PC-9 (cell line): Measurements from ENCODE around the gene SNX11. TPM values are rescaled to one million over a fixed set of nuclear protein-coding genes. Genes with fewer than 3 reads are reported as not detected.

ENCODE experiments used
- BruUV-seq: library from RNA; stranded (reverse); fragments of 400-500 nt; replicated peaks from 2 replicates; lab custom pipeline; 2021; lab: Mats Ljungman, UMichigan
- CTCF ChIA-PET: fragments of 300-600 bp; sonication (Branson Sonifier 250); formaldehyde crosslinking; loops from one replicate; lab custom pipeline; 2022; ENCODE audit warnings: antibody characterized with exemption; lab: Charles Lee
- POLR2A ChIA-PET: fragments of 300-600 bp; sonication (Branson Sonifier 250); formaldehyde crosslinking; loops from one replicate; lab custom pipeline; 2022; ENCODE audit warnings: antibody characterized with exemption; ENCODE audit not compliant: unreplicated experiment; lab: Charles Lee
- DNase-seq, 2 experiments: peaks; one replicate each; pipeline versions ENCODE4 v3.0.0 to v3.0.0-alpha.2; 2015 to 2022; ENCODE audit warnings: mixed read lengths in 1 of 2
- H2AFZ ChIP-seq: fragments of 200-600 bp; sonication (generic); 2 replicates; pipeline ENCODE4 v1.8.1; 2017; ENCODE audit warnings: antibody characterized with exemption
- H3F3A ChIP-seq: fragments of 200-600 bp; sonication (generic); 2 replicates; pipeline ENCODE4 v1.8.1; 2017; ENCODE audit warnings: antibody characterized with exemption, mild to moderate bottlenecking, low read depth; ENCODE audit not compliant: insufficient read depth
- H3K27ac ChIP-seq: fragments of 200-600 bp; sonication (generic); 2 replicates; pipeline ENCODE4 v1.6.1; 2016; ENCODE audit warnings: mixed run types
- H3K27me3 ChIP-seq: fragments of 200-600 bp; sonication (generic); 2 replicates; pipeline ENCODE4 v1.6.1; 2016; ENCODE audit warnings: low read depth, mixed run types; ENCODE audit not compliant: insufficient read depth
- H3K36me3 ChIP-seq: fragments of 200-600 bp; sonication (generic); 2 replicates; pipeline ENCODE4 v1.6.1; 2016; ENCODE audit warnings: low read depth, mixed run types
- H3K4me1 ChIP-seq: fragments of 200-600 bp; sonication (generic); replicated peaks from 2 replicates; pipeline ENCODE4 v1.6.1; 2016; ENCODE audit warnings: mixed run types; ENCODE audit not compliant: insufficient read depth
- H3K4me2 ChIP-seq: fragments of 200-600 bp; sonication (generic); 2 replicates; pipeline ENCODE4 v1.6.1; 2017; ENCODE audit warnings: mixed run types
- H3K4me3 ChIP-seq: fragments of 200-600 bp; sonication (generic); 2 replicates; pipeline ENCODE4 v1.6.1; 2016; ENCODE audit warnings: mixed run types
- H3K79me2 ChIP-seq: fragments of 200-600 bp; sonication (generic); 2 replicates; pipeline ENCODE4 v1.6.1; 2017; ENCODE audit warnings: low read depth, mixed run types
- H3K9me2 ChIP-seq: fragments of 200-600 bp; sonication (generic); 2 replicates; pipeline ENCODE4 v1.8.1; 2017; ENCODE audit warnings: mild to moderate bottlenecking; ENCODE audit not compliant: insufficient read depth
- H3K9me3 ChIP-seq: fragments of 200-600 bp; sonication (generic); 2 replicates; pipeline ENCODE4 v1.8.1; 2016; ENCODE audit warnings: low read depth; ENCODE audit not compliant: insufficient read depth
- H4K20me1 ChIP-seq: fragments of 200-600 bp; sonication (generic); 2 replicates; pipeline ENCODE4 v1.8.1; 2017; ENCODE audit not compliant: insufficient read depth
- EZH2 ChIP-seq: fragments of 200-600 bp; sonication (generic); IDR thresholded peaks from 2 replicates; pipeline ENCODE4 v1.8.0; 2017; ENCODE audit warnings: antibody characterized with exemption, low read depth
- intact Hi-C: fragments of 100-400 bp; cut with micrococcal nuclease; formaldehyde crosslinking; loops from one replicate; pipeline ENCODE4 v1.10.0; 2022; ENCODE audit not compliant: unreplicated experiment
- total RNA-seq: library from RNA; stranded (reverse); gene quantifications from 2 replicates; pipeline ENCODE4 v1.2.3, GENCODE V29; 2021
- TF ChIP-seq, protein P1 (sequence below): fragments of 200-600 bp; sonication (generic); conservative IDR thresholded peaks from 2 replicates; pipeline ENCODE4 v1.6.1; 2017; ENCODE audit warnings: mixed run types, antibody characterized with exemption, mild to moderate bottlenecking, moderate library complexity

SNX11 gene
- total RNA-seq, 1 experiment from 2014 or later: 16.0 TPM

DNA sequence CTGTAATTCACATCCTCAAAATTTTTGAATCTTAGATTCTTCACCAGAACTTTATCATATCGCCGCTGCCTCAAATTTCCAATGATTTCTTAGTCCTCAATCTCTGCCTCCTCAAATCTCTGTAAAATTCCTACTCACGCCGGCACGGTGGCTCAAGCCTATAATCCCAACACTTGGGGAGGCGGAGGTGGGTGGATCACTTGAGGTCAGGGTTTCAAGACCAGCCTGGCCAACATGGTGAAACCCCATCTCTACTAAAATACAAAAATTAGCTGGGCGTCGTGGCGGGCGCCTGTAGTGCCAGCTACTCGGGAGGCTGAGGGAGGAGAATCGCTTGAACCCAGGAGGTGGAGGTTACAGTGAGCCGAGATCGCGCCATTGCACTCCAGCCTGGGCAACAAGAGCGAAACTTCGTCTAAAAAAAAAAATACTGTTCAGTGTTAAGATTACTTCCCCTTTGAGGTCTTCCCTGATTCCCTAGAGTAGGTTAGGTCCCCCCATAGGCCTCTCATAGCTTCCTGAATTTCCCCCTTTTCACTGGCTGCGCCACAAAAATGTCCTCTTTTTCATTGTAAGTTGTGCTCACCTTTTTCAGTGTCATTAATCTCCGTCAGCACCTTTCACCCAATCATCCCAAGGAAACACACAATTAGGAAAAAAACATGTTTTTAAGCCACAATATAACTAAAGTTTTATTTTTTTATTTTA lies 5.4 kb upstream of the SNX11 start:
- Histone ChIP-seq H3K9me2 (no peaks in the 10 kb centered on the region), H2AFZ (no peak overlapping the region), H3K4me3 (peak overlapping the region; percentile 89; the same call in 1 of the 2 replicates), H3K4me2 (peak overlapping the region; percentile 79), H3K79me2 (peaks cover 36% of the 10 kb centered on the region), H3K27ac (no peak overlapping the region), H3F3A (peaks cover 51% of the 10 kb centered on the region), H4K20me1 (peaks cover 25% of the 10 kb centered on the region), H3K27me3 (no peaks in the 10 kb centered on the region), H3K36me3 (no peaks in the 10 kb centered on the region), H3K9me3 (0 out of 2 replicates have a peak, but pooled peaks cover 4% of the 10 kb centered on the region), H3K4me1 (peaks cover 25% of the 10 kb centered on the region)
- ChIA-PET CTCF (no interaction called here), POLR2A (no interaction called here)
- intact Hi-C loops: loop anchor here (5.0 kb wide), 1 partner anchor 55 kb away; the partner anchor contains the start of gene NFE2L1
- DNase-seq: no peak
- TF ChIP-seq, protein P1, sequence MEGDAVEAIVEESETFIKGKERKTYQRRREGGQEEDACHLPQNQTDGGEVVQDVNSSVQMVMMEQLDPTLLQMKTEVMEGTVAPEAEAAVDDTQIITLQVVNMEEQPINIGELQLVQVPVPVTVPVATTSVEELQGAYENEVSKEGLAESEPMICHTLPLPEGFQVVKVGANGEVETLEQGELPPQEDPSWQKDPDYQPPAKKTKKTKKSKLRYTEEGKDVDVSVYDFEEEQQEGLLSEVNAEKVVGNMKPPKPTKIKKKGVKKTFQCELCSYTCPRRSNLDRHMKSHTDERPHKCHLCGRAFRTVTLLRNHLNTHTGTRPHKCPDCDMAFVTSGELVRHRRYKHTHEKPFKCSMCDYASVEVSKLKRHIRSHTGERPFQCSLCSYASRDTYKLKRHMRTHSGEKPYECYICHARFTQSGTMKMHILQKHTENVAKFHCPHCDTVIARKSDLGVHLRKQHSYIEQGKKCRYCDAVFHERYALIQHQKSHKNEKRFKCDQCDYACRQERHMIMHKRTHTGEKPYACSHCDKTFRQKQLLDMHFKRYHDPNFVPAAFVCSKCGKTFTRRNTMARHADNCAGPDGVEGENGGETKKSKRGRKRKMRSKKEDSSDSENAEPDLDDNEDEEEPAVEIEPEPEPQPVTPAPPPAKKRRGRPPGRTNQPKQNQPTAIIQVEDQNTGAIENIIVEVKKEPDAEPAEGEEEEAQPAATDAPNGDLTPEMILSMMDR: no peak
- TF ChIP-seq EZH2: no peak
- TSS peak; percentile 63 for BruUV-seq

DNA sequence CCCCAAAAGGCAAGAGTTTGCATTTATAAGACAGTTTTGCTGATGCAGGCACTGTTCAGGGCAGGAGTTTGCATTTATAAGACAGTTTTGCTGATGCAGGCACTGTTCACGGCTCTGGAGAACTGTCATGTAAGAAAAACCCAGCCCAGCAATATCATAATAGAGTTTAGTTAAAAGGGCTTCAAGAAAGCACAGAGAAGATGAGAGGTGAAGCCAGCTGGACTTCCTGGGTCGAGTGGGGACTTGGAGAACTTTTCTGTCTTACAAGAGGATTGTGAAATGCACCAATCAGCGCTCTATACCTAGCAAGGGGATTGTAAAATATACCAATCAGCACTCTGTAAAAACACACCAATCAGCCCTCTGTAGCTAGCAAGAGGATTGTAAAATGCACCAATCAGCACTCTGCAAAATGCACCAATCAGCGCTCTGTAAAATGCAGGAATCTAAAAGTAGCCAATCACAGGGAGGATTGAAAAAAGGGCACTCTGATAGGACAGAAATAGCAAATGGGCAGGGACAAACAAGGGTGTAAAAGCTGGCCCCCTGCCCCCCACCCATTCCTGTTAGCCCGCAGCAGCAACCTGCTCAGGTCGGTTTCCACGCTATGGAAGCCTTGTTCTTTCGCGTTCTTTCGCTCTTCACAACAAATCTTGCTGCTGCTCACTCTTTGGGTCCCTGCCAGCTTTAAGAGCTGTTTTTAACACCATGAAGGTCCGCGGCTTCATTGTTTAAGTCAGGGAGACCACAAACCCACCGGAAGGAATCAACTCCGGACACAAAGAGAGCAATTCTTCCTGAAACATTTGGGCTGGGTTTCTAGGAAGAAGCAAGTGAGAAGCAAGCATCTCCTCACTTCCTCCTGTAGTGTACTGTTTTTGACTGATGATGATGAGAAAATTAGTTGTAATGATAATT lies 4.5 kb upstream of the SNX11 start:
- TF ChIP-seq EZH2: no peak
- TF ChIP-seq, protein P1: no peak
- no TSS peak for BruUV-seq
- POLR2A ChIA-PET: no interaction called here

DNA sequence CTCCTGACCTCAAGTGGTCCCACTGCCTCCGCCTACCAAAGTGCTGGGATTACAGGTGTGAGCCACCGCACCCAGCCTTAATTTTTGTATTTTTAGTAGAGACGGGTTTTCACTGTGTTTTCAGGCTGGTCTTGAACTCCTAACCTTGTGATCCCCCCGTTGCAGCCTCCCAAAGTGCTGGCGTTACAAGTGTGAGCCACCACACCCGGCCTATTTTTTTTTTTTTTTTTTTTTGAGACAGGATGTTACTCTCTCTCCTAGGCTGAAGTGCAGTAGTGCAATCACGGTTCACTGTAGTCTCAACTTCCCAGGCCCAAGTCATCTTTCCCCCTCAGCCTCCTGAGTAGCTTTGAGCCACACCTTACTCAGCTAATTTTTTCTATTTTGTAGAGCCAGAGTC lies 3.1 kb upstream of the SNX11 start:
- Histone ChIP-seq H3F3A (peaks cover 58% of the 10 kb centered on the region), H3K27me3 (no peaks in the 10 kb centered on the region), H3K4me1 (peaks cover 16% of the 10 kb centered on the region), H3K79me2 (peaks cover 29% of the 10 kb centered on the region), H3K9me3 (0 out of 2 replicates have a peak, but pooled peaks cover 4% of the 10 kb centered on the region), H4K20me1 (peaks cover 3% of the 10 kb centered on the region), H3K4me2 (no peak overlapping the region), H3K4me3 (no peak overlapping the region), H2AFZ (no peak overlapping the region), H3K36me3 (no peaks in the 10 kb centered on the region), H3K9me2 (no peaks in the 10 kb centered on the region), H3K27ac (no peak overlapping the region)
- no TSS peak for BruUV-seq
- intact Hi-C loops: loop anchor here (5.0 kb wide), 1 partner anchor 57 kb away; the partner anchor contains the start of gene NFE2L1
- no peak for DNase-seq
- POLR2A ChIA-PET: no interaction called here
- TF ChIP-seq, protein P1: no peak
- TF ChIP-seq EZH2: no peak
- CTCF ChIA-PET: no interaction called here

More for the DNA sequence above, 4.5 kb upstream of the SNX11 start:
- Histone ChIP-seq H3K27ac (no peak overlapping the region), H3K4me1 (peaks cover 20% of the 10 kb centered on the region), H3K27me3 (no peaks in the 10 kb centered on the region), H4K20me1 (peaks cover 17% of the 10 kb centered on the region), H3K79me2 (peaks cover 29% of the 10 kb centered on the region), H3K4me3 (no peak overlapping the region), H3K9me3 (0 out of 2 replicates have a peak, but pooled peaks cover 4% of the 10 kb centered on the region), H3K4me2 (no peak overlapping the region), H3K9me2 (no peaks in the 10 kb centered on the region), H3K36me3 (no peaks in the 10 kb centered on the region), H2AFZ (no peak overlapping the region), H3F3A (peaks cover 58% of the 10 kb centered on the region)
- CTCF ChIA-PET: no interaction called here
- no peak for DNase-seq
- intact Hi-C loops: loop anchor here (5.0 kb wide), 1 partner anchor 56 kb away; the partner anchor contains the start of gene NFE2L1
